ENCODE data around the gene TM2D3. TPM values are rescaled to one million over a fixed set of nuclear protein-coding genes. Genes with fewer than 3 reads are reported as not detected.

TM2D3 gene
- total RNA-seq, 1 experiment from 2014 or later, result 18.8 TPM

DNA sequence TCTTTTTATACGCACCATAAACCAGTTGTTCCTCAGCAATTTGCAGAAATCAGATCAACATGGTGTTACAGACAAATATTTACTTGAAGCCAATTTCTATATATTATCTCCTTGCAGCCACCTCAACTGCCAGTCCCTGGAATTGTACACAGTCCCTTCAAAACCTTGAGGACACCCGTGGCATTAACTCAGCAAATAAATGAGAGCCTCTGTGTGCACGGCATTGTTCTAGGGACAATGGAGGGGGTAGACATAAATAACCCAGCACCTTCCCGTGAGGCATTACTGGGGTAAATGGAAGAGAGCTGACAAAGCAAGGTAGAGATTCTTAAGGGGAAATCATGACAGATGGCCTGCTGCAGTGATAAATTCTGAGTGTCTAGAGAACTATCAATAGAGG lies 12.5 kb downstream of the TM2D3 start:
- H3K4me2 ChIP-seq, result no peak overlapping the region
- ChIA-PET POLR2A (ENCODE audit: unreplicated experiment) (no interaction called here), CTCF (interaction anchor here (0.6 to 1.8 kb wide), 4 partner anchors 25 to 351 kb away, joined by 3 to 7 read pairs (median 6); no protein-coding TSS in a partner anchor)
- H3K27me3 ChIP-seq (ENCODE audit: insufficient read depth, low read depth), result no peaks in the 10 kb centered on the region
- H4K20me1 ChIP-seq (ENCODE audit: insufficient read depth), result no peaks in the 10 kb centered on the region
- no peak for DNase-seq
- no peaks in the 10 kb centered on the region for H3K9me2 ChIP-seq (ENCODE audit: insufficient read depth)
- no TSS peak for BruUV-seq (replicated peaks)
- intact Hi-C loops (cut with micrococcal nuclease; ENCODE audit: unreplicated experiment), result loop anchor here (5.0 kb wide), 1 partner anchor 157 kb away; no protein-coding TSS in a partner anchor
- TF ChIP-seq, protein P1, sequence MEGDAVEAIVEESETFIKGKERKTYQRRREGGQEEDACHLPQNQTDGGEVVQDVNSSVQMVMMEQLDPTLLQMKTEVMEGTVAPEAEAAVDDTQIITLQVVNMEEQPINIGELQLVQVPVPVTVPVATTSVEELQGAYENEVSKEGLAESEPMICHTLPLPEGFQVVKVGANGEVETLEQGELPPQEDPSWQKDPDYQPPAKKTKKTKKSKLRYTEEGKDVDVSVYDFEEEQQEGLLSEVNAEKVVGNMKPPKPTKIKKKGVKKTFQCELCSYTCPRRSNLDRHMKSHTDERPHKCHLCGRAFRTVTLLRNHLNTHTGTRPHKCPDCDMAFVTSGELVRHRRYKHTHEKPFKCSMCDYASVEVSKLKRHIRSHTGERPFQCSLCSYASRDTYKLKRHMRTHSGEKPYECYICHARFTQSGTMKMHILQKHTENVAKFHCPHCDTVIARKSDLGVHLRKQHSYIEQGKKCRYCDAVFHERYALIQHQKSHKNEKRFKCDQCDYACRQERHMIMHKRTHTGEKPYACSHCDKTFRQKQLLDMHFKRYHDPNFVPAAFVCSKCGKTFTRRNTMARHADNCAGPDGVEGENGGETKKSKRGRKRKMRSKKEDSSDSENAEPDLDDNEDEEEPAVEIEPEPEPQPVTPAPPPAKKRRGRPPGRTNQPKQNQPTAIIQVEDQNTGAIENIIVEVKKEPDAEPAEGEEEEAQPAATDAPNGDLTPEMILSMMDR (conservative IDR thresholded peaks at IDR 0.05), result no peak
- no peak for TF ChIP-seq EZH2 (IDR thresholded peaks at IDR 0.05; ENCODE audit: low read depth)
- no peaks in the 10 kb centered on the region for H3K79me2 ChIP-seq (ENCODE audit: low read depth)
- H2AFZ ChIP-seq, result no peak overlapping the region
- H3K27ac ChIP-seq, result no peak overlapping the region
- H3K9me3 ChIP-seq (ENCODE audit: insufficient read depth, low read depth), result no peaks in the 10 kb centered on the region
- H3F3A ChIP-seq (ENCODE audit: insufficient read depth, low read depth), result peaks cover 25% of the 10 kb centered on the region; the same call in 1 of the 2 replicates
- no peak overlapping the region for H3K4me3 ChIP-seq
- H3K4me1 ChIP-seq (replicated peaks; ENCODE audit: insufficient read depth), result peaks cover 30% of the 10 kb centered on the region
- H3K36me3 ChIP-seq (ENCODE audit: low read depth), result 0 out of 2 replicates have a peak, but pooled peaks cover 13% of the 10 kb centered on the region

DNA sequence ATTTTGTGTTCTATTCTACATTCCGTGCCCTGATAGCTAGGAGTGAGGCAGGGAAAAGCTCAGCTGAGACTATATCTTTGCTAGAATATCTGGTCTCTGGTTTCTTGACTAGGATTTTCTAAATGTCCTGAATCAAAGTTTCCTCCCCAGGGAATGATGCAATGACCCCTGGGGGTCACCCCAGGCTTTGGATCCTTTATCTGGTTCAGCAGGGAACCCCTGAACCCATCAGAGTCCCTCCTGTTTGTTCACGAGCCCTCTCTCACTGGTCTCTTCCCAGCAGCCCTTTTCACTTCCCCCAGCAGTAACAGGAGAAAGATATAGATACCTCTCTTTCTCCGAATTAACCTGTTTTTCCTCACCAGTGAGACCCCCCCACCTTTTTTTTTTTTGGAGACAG lies 14.3 kb downstream of the TM2D3 start:
- no peaks in the 10 kb centered on the region for H3K27me3 ChIP-seq (ENCODE audit: insufficient read depth, low read depth)
- no peak for TF ChIP-seq EZH2 (IDR thresholded peaks at IDR 0.05; ENCODE audit: low read depth)
- TF ChIP-seq, protein P1 (conservative IDR thresholded peaks at IDR 0.05), result no peak
- H2AFZ ChIP-seq, result no peak overlapping the region
- peaks cover 30% of the 10 kb centered on the region for H3K4me1 ChIP-seq (replicated peaks; ENCODE audit: insufficient read depth)
- H3K9me3 ChIP-seq (ENCODE audit: insufficient read depth, low read depth), result no peaks in the 10 kb centered on the region
- no peak for DNase-seq
- H4K20me1 ChIP-seq (ENCODE audit: insufficient read depth), result no peaks in the 10 kb centered on the region
- H3K27ac ChIP-seq, result peak overlapping the region; percentile 81
- no peaks in the 10 kb centered on the region for H3K9me2 ChIP-seq (ENCODE audit: insufficient read depth)
- intact Hi-C loops (cut with micrococcal nuclease; ENCODE audit: unreplicated experiment), result loop anchor here (1.0 kb wide), 1 partner anchor 59 kb away; no protein-coding TSS in a partner anchor
- no peaks in the 10 kb centered on the region for H3K79me2 ChIP-seq (ENCODE audit: low read depth)
- CTCF ChIA-PET, result interaction anchor here (0.6 to 0.7 kb wide), 3 partner anchors 73 to 326 kb away, joined by 4 to 11 read pairs (median 8); no protein-coding TSS in a partner anchor
- no peak overlapping the region for H3K4me3 ChIP-seq
- BruUV-seq (replicated peaks), result no TSS peak
- POLR2A ChIA-PET (ENCODE audit: unreplicated experiment), result interaction anchor here (0.7 kb wide), 1 partner anchor 14 kb away, joined by 4 read pairs; no protein-coding TSS in a partner anchor
- H3F3A ChIP-seq (ENCODE audit: insufficient read depth, low read depth), result peaks cover 30% of the 10 kb centered on the region; the same call in 1 of the 2 replicates
- H3K36me3 ChIP-seq (ENCODE audit: low read depth), result 0 out of 2 replicates have a peak, but pooled peaks cover 7% of the 10 kb centered on the region
- peak overlapping the region; percentile 44 for H3K4me2 ChIP-seq

DNA sequence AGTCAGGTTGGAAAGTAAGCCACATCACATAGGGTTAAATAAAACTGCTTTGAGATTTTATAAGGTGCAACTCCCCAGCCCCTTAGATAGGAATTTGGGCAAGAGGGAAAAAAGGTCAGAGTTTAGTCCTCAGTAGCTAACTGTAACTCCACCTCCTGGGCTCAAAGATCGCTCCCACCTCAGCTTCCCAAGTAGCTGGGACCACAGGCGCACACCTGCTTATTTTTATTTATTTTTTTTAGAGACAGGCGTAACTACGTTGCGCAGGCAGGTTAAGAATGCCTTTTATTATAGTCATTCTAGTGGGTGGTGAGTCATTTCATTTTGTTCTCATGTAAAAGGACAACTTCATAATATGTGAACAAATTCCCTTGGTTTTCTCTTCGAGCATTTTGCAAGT lies 14.7 kb downstream of the TM2D3 start:
- BruUV-seq (replicated peaks), result no TSS peak
- peaks cover 30% of the 10 kb centered on the region for H3K4me1 ChIP-seq (replicated peaks; ENCODE audit: insufficient read depth)
- peak overlapping the region; percentile 44 for H3K4me2 ChIP-seq
- H3K27ac ChIP-seq, result peak overlapping the region; percentile 81
- H3K27me3 ChIP-seq (ENCODE audit: insufficient read depth, low read depth), result no peaks in the 10 kb centered on the region
- no peak overlapping the region for H3K4me3 ChIP-seq
- DNase-seq, result peak; percentile 57 to 90
- ChIA-PET CTCF (no interaction called here), POLR2A (ENCODE audit: unreplicated experiment) (interaction anchor here (0.6 to 0.7 kb wide), 2 partner anchors 14 to 69 kb away, joined by 3 to 4 read pairs; no protein-coding TSS in a partner anchor)
- H3K9me2 ChIP-seq (ENCODE audit: insufficient read depth), result no peaks in the 10 kb centered on the region
- no peaks in the 10 kb centered on the region for H3K79me2 ChIP-seq (ENCODE audit: low read depth)
- H3K36me3 ChIP-seq (ENCODE audit: low read depth), result 0 out of 2 replicates have a peak, but pooled peaks cover 7% of the 10 kb centered on the region
- intact Hi-C loops (cut with micrococcal nuclease; ENCODE audit: unreplicated experiment), result loop anchor here (1.0 kb wide), 1 partner anchor 58 kb away; no protein-coding TSS in a partner anchor
- no peaks in the 10 kb centered on the region for H4K20me1 ChIP-seq (ENCODE audit: insufficient read depth)
- TF ChIP-seq, protein P1 (conservative IDR thresholded peaks at IDR 0.05), result no peak
- no peak for TF ChIP-seq EZH2 (IDR thresholded peaks at IDR 0.05; ENCODE audit: low read depth)
- H3K9me3 ChIP-seq (ENCODE audit: insufficient read depth, low read depth), result no peaks in the 10 kb centered on the region
- no peak overlapping the region for H2AFZ ChIP-seq
- peaks cover 29% of the 10 kb centered on the region; the same call in 1 of the 2 replicates for H3F3A ChIP-seq (ENCODE audit: insufficient read depth, low read depth)
